M059J (cell line): ENCODE data around the gene MUC4. TPM values are rescaled to one million over a fixed set of nuclear protein-coding genes. Genes with fewer than 3 reads are reported as not detected.
"Not testable (repeated sequence)": the region's sequence is repeated elsewhere in the genome, so short reads cannot be mapped to it uniquely, and the experiment has no call there.

Experiments
- DNase-seq: peaks from one replicate; pipeline ENCODE4 v3.0.0-alpha.2; 2012; ENCODE audit warnings: low read depth
- total RNA-seq: library from RNA; depleted of rRNA; stranded (reverse); fragments of >200 nt; shearing (Covaris generic); gene quantifications from 2 replicates; pipeline ENCODE4 v1.2.3, GENCODE V29; 2014

MUC4 gene
- total RNA-seq, 1 experiment from 2014 or later, result 0.05 TPM

- no peak for DNase-seq
Observed at GRCh38 chr3:195717852-195718476, 93.8 kb downstream of the MUC4 start.

DNA sequence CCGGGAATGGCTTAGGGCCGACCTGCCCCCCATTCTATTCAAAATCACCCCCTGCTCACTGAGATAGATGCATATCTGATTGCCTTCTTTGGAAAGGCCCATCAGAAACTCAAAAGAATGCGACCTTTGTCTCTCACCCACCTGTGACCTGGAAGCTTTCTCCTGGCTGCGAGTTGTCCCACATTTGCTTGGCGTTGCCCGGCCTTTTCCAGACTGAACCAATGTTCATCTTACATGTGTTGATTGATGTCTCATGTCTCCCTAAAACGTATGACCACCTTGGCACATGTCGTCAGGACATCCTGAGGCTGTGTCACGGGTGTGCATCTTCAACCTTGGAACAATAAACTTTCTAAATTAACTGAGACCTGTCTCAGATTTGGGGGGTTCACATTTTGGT lies 94.3 kb downstream of the MUC4 start:
- no peak for DNase-seq

DNA sequence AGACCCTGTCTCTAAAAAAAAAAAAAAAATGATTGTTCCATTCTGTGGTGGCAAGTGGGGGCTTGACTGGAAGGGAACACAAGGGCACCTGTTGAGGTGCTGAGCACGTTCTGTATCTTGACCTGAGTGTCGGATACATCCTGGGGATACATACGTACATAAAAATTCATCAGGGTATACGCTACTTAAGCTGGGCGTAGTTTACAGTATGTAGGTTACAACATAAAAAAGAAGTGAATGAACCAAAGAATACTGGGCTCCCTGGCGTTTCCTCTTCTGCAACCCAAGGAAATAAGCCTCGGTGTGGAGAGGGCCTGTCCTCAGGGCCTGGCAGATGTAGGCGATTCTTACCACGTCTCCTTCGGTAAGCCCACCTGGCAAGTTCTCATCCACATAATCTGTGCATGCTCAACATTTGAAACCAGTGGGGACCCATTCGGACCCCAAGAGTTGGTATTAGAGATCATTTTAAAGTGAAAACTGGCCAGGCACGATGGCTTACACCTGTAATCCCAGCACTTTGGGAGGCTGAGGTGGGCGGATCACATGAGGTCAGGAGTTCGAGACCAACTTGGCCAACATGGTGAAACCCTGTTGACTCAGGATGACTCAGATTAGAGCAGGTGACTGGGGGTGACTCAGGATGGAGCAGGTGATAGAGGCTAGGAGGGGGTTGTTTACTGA lies 96.0 kb downstream of the MUC4 start:
- peak; percentile 83 for DNase-seq

- no peak for DNase-seq
Observed at GRCh38 chr3:195715134-195715533, 96.6 kb downstream of the MUC4 start.

GRCh38 chr3:195714380-195715011 lies 97.2 kb downstream of the MUC4 start:
- DNase-seq, result peak; percentile 33

DNA sequence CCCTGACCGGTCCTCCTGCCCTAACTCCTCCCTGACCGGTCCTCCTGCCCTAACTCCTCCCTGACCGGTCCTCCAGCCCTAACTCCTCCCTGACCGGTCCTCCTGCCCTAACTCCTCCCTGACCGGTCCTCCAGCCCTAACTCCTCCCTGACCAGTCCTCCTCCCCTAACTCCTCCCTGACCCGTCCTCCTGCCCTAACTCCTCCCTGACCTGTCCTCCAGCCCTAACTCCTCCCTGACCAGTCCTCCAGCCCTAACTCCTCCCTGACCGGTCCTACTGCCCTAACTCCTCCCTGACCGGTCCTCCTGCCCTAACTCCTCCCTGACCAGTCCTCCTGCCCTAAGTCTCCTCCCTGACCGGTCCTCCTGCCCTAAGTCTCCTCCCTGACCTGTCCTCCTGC lies 98.6 kb downstream of the MUC4 start:
- DNase-seq, result not testable (repeated sequence)

GRCh38 chr3:195712535-195712910 lies 99.2 kb downstream of the MUC4 start:
- not testable (repeated sequence) for DNase-seq

GRCh38 chr3:195711813-195712534 lies 99.8 kb downstream of the MUC4 start:
- DNase-seq, result no peak

DNA sequence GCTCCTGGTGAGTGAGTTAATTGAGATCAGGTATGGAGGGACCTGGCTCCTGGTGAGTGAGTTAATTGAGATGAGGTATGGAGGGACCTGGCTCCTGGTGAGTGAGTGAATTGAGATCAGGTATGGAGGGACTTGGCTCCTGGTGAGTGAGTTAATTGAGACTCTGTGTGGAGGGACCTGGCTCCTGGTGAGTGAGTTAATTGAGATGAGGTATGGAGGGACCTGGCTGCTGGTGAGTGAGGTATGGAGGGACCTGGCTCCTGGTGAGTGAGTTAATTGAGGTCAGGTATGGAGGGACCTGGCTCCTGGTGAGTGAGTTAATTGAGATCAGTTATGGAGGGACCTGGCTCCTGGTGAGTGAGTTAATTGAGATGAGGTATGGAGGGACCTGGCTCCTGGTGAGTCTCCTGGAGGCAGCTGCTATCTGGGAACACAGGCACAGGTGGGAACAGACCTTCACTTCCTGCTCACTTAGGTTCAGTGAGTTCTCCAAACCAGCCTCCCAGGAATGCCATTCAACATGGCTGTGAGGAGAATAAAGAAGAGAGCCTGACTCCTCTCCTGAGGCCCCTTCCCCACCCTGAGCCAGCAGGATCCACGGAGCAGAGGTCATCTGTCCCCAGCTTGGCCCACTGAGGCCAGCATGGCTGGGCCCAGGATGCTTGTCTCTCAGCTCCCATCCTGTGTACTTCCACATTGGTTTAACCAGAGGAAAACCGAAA lies 100.5 kb downstream of the MUC4 start:
- not testable (repeated sequence) for DNase-seq

GRCh38 chr3:195710126-195710905 lies 101.4 kb downstream of the MUC4 start:
- not testable (repeated sequence) for DNase-seq

DNA sequence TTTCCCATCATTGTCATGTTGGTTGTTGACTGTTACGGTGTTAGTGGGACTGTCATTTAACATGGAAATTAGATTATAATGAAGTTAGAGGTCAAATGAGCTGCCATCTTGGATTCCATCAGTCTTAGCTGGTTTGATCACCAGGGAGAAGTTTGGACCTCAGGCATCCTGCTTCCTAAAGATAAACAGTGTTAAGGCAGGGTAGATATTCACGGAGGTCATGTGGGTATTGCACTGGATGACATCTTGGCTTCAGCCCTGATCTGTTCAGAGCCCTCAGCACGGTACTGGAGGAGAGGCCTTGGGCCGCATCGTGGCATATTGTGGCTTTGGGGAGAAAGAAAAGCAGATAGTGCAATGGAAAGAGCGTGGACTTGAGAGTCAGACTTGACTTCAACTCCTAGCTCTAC lies 102.0 kb downstream of the MUC4 start:
- DNase-seq, result no peak

DNA sequence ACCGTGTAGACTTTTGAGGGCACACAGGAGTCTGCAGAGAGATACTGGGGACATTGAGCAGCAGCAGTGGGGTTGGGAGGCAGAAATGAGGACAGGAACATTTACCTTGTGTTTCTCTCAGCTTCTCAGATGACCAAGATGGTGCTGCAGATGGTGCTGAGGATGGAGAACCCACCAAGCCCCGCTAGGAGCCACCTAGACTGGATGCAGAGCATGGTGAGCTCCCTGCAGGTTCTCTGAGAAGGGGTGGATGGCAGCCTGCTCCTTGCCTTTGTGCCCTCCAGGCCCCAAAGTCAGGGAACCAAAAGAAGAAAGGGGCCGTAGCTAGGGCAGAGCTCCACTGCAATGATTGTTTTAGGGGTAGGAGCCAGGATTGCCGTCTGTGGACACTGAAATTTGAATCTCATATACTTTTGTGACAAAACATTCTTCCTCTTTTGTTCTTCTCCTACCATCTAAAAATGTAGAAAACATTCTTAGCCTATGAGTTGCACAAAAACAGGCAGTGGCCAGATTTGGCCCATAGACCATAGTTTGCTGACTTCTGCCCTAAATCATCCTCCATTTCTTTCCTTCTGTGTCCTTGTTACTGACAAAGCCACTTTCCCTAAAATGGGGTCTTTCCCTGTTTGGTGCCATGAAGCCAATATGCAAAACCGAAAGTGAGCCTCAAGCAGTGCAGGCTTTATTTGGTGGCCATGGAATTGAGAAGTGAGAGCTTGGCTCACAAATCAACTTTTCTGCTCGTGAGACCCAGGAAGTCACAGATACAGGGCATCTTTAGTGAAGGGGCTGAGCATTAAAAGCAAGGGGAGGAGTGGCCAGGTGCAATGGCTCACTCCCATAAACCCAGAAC lies 102.9 kb downstream of the MUC4 start:
- no peak for DNase-seq

DNA sequence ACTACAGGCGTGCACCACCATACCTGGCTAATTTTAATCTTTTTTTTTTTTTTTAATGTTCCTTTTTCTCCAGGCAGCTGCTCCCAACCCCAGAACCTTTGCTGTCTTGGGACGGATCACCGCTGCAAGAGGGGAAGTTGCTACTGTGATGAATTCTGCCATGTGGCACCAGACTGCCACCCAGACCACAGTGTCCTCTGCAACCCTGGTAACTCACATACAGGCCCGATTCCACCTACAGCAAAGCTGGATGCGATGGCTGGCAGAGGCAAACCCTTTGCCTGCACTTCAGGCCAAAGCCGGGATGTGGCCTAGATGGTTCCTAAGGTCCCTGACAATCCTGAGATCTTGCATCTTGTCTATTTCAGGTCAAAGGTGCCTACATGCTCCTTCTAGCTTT lies 103.7 kb downstream of the MUC4 start:
- DNase-seq, result no peak

DNA sequence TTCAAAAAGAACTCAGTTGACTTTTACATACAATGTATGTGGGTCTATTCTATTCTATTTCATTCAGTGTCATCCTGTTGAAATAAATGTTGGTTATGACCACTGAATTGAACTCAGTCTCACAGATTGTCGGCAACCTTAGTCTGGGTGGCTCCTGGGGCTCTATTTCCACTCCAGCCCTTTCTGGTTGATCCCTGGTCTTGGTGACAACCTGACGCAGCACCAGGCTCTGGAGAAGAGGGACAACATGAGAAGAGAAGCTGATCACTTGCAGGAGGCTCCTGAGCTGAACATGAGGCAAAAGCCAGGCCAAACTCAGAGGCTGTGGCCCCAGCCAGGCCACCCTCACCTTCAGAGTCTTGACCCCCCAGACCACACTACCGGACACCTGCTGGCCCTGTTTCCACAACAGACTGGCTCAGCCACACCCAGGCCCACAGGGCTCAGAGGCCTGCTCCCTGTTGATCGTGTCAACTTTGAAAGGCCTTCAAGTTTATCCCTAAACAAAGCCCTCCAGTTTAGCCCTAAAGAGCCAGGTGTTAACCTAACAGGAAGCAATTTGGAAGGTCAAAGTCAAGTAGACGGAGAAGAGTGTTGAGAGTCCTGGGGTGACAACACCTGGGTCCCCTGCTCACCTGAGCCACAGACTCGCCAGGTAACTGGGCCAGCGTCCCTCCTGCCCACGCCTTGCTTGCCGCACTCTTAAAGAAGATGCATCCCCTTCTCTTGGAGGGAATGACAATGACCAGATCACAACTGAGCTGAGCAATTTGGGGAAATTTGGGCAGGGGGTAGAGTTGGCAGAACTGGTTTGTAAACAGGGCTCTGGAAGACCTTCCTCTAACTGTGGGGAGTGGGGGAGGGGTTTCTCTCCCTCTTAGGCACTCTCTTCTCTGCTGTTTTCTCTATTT lies 106.4 kb downstream of the MUC4 start:
- DNase-seq, result no peak

DNA sequence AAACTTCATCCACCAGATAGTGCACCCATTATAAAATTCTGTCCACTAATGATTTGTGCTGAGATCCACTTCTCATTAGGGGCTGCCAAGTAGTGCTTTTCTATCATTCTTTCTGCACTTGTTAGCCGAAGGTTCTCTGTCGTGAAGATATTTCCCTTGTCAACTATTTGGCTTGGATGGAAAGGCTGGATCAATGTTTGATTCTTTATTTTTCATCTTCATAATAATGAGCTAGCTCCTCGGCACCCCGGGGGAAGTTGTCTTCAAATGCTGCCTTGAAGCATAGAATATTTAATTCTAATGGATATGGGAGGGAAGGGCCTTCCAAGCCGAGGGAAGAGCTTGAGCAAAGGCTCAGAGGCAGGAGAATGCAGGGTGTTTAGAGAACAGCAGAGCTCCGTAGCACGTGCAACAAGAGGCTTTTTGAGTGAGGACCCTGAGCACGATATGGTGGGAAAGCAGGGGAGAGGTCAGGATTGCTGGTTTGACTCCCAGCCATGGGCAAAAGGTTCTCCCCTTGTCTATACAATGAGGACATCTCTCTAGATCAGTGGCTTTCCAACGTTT lies 107.2 kb downstream of the MUC4 start:
- DNase-seq, result no peak

DNA sequence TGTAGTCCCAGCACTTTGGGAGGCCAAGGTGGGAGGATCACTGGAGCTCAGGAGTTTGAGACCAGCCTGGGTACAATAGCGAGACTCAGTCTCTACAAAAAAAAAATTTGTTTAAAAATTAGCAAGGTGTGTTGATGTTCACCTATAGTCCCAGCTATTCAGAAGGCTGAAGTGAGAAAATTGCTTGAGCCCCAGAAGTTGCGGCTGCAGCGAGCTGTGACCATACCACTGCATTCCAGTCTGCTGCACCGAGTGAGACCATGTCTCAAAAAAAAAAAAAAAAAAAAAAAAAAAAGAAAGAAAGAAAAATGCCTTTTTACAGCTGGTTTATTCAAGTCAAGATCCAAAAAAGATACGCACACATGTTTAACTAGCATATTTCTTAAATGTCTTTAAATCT lies 108.0 kb downstream of the MUC4 start:
- DNase-seq, result no peak

- DNase-seq, result no peak
Observed at GRCh38 chr3:195701042-195701915, 110.5 kb downstream of the MUC4 start.

DNA sequence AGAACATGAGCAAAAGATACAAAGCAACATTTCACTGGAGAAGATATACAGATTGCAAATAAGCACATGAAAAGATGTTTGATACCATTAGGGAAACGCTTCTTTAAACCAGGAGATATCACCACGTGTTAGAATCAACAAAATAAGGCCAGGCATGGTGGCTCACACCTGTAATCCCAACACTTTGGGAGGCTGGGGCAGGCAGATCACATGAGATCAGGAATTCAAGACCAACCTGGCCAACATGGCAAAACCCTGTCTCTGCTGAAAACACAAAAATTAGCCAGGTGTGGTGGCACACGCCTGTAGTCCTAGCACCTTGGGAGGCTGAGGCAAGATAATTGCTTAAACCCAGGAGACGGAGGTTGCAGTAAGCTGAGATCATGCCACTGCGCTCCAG lies 111.4 kb downstream of the MUC4 start:
- DNase-seq, result no peak
